Fibroblast of pulmonary artery (primary cell): ENCODE results near the gene CPS1.
A peak's percentile ranks its signal among the peaks of the same experiment; 100 is the strongest.

Source experiments
- DNase-seq: peaks from one replicate; pipeline ENCODE4 v3.0.0-alpha.2; 2010; ENCODE audit warnings: low read depth
- H3K4me3 ChIP-seq: replicated peaks from 2 replicates; pipeline ENCODE4 v1.5.1; 2011; ENCODE audit warnings: low read depth, mild to moderate bottlenecking, control low read depth, low read length, moderate library complexity
- CTCF ChIP-seq: IDR thresholded peaks from 2 replicates; pipeline ENCODE4 v1.5.1; 2011; ENCODE audit warnings: mild to moderate bottlenecking, control low read depth, low read length, inconsistent platforms; ENCODE audit errors: missing control alignments

The CPS1 gene

GRCh38 chr2:210577263-210578071, 21.1 kb downstream of the CPS1 start:
- H3K4me3 ChIP-seq = no peak overlapping the region
- TF ChIP-seq CTCF = peak; percentile 82
- peak; percentile 66 for DNase-seq

GRCh38 chr2:210584834-210585233, 28.4 kb downstream of the CPS1 start:
- no peak overlapping the region for H3K4me3 ChIP-seq
- DNase-seq = peak; percentile 59
- no peak for TF ChIP-seq CTCF

GRCh38 chr2:210586381-210586780, 30.0 kb downstream of the CPS1 start:
- no peak overlapping the region for H3K4me3 ChIP-seq
- peak; percentile 51 for DNase-seq
- TF ChIP-seq CTCF = no peak

GRCh38 chr2:210591663-210592062, 35.3 kb downstream of the CPS1 start:
- TF ChIP-seq CTCF = no peak
- DNase-seq = no peak
- no peak overlapping the region for H3K4me3 ChIP-seq

GRCh38 chr2:210592726-210593125, 36.3 kb downstream of the CPS1 start:
- TF ChIP-seq CTCF = no peak
- no peak overlapping the region for H3K4me3 ChIP-seq
- no peak for DNase-seq

- DNase-seq = peak; percentile 5
Measured at GRCh38 chr2:210593166-210593565, 36.8 kb downstream of the CPS1 start.

More at GRCh38 chr2:210593166-210593565, 36.8 kb downstream of the CPS1 start:
- TF ChIP-seq CTCF = no peak
- H3K4me3 ChIP-seq = no peak overlapping the region
